Fibroblast of lung (primary cell): ENCODE data around the gene RFX2. TPM values are rescaled to one million over a fixed set of nuclear protein-coding genes. Genes with fewer than 3 reads are reported as not detected.
A peak's percentile ranks its signal among the peaks of the same experiment; 100 is the strongest.

Experiments
- DNase-seq, 2 donors: peaks; one replicate each; pipeline versions ENCODE4 v3.0.0 to v3.0.0-alpha.2; 2010; ENCODE audit warnings: low read depth in 2 of 2
- H2AFZ ChIP-seq: 2 replicates; pipeline ENCODE4 v1.5.1; 2012; ENCODE audit warnings: low read length, control low read depth, inconsistent platforms
- H3K27ac ChIP-seq: 2 replicates; pipeline ENCODE4 v1.5.1; 2011; ENCODE audit warnings: low read length, control low read depth; ENCODE audit not compliant: insufficient read depth
- H3K27me3 ChIP-seq: 2 replicates; pipeline ENCODE4 v1.5.1; 2011; ENCODE audit warnings: mild to moderate bottlenecking, low read length; ENCODE audit not compliant: control insufficient read depth, insufficient read depth
- H3K36me3 ChIP-seq: 2 replicates; pipeline ENCODE4 v1.5.1; 2011; ENCODE audit warnings: low read length; ENCODE audit not compliant: control insufficient read depth, insufficient read depth
- H3K4me1 ChIP-seq: 2 replicates; pipeline ENCODE4 v1.5.1; 2011; ENCODE audit warnings: low read length; ENCODE audit not compliant: control insufficient read depth, insufficient read depth; ENCODE audit errors: extremely low read depth
- H3K4me2 ChIP-seq: 2 replicates; pipeline ENCODE4 v1.5.1; 2011; ENCODE audit warnings: low read length, control low read depth; ENCODE audit not compliant: insufficient read depth; ENCODE audit errors: extremely low read depth
- H3K4me3 ChIP-seq, 4 experiments: fragments of 200-600 bp in 1 of 4; sonication (generic) in 1 of 4; replicated peaks in 1 of 4; 2 replicates each; pipeline ENCODE4 v1.5.1; 2011 to 2016; ENCODE audit warnings: low read length in 4 of 4, low read depth in 3 of 4, mild to moderate bottlenecking in 3 of 4, control low read depth in 2 of 4, inconsistent platforms in 1 of 4, mixed read lengths in 1 of 4; ENCODE audit not compliant: insufficient read depth in 1 of 4; ENCODE audit errors: control extremely low read depth in 1 of 4
- H3K79me2 ChIP-seq: 2 replicates; pipeline ENCODE4 v1.5.1; 2012; ENCODE audit warnings: mild to moderate bottlenecking, low read length, inconsistent platforms; ENCODE audit not compliant: control insufficient read depth, insufficient read depth
- H3K9ac ChIP-seq: 2 replicates; pipeline ENCODE4 v1.5.1; 2011; ENCODE audit warnings: mild to moderate bottlenecking, low read length, control low read depth; ENCODE audit not compliant: insufficient read depth
- H3K9me3 ChIP-seq: 2 replicates; pipeline ENCODE4 v1.5.1; 2012; ENCODE audit warnings: low read depth, low read length; ENCODE audit not compliant: control insufficient read depth, insufficient read depth
- H4K20me1 ChIP-seq: 2 replicates; pipeline ENCODE4 v1.5.1; 2011; ENCODE audit warnings: low read length; ENCODE audit not compliant: control insufficient read depth, insufficient read depth; ENCODE audit errors: extremely low read depth
- EZH2 ChIP-seq: IDR thresholded peaks from 2 replicates; pipeline ENCODE4 v1.5.1; 2012; ENCODE audit warnings: low read length, control low read depth, mild to moderate bottlenecking; ENCODE audit errors: missing control alignments
- polyA plus RNA-seq, 2 donors: library from polyadenylated mRNA; depleted of rRNA in 1 of 2; stranded (reverse) in 1 of 2; unstranded in 1 of 2; fragments of >200 nt; gene quantifications; 2 replicates each; pipeline ENCODE4 v1.2.1, GENCODE V29; 2011 to 2012; ENCODE audit warnings: missing spikeins in 1 of 2
- total RNA-seq: library from RNA; depleted of rRNA; stranded (reverse); fragments of >200 nt; gene quantifications from 2 replicates; pipeline ENCODE4 v1.2.1, GENCODE V29; 2014
- TF ChIP-seq, protein P1 (sequence below), 2 donors: IDR thresholded peaks in 1 of 2; conservative IDR thresholded peaks in 1 of 2; 1 replicate in 1 of 2; 2 replicates in 1 of 2; pipeline ENCODE4 v1.5.1; 2011 to 2012; ENCODE audit warnings: low read length in 2 of 2, control low read depth in 1 of 2, inconsistent platforms in 1 of 2, low read depth in 1 of 2, mild to moderate bottlenecking in 1 of 2

Gene RFX2
- total and polyA plus RNA-seq, 2 donors (not counting 1 experiment from before 2014, with no cell fraction given): 2.5 to 9.6 TPM

DNA sequence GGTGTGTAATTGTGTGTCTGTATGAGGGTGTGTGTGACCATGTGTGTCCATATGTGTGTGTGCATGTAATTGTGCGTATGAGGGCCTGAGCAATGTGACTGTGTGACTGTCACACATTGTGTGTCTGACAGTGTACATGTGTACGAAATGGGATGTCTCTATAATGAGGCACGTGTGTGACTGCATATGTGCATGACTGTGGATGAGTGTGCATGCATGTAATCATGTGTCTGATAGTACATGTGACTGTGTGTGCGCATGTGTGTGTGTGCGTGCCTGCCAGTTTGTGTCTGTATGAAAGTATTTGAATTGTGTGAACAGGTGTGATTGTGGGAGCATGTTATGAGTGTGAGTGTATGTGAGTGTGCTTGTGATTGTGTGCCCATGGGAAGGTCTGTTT lies 22.9 kb upstream of the RFX2 start:
- Histone ChIP-seq H3K9ac (no peak overlapping the region), H3K4me3 (no peak overlapping the region), H3K27ac (no peak overlapping the region), H3K27me3 (peaks cover 4% of the 10 kb centered on the region), H3K36me3 (no peaks in the 10 kb centered on the region), H2AFZ (no peak overlapping the region), H3K4me2 (no peak overlapping the region), H3K4me1 (no peaks in the 10 kb centered on the region), H3K9me3 (no peaks in the 10 kb centered on the region), H3K79me2 (no peaks in the 10 kb centered on the region), H4K20me1 (no peaks in the 10 kb centered on the region)
- DNase-seq: no peak
- TF ChIP-seq, protein P1, sequence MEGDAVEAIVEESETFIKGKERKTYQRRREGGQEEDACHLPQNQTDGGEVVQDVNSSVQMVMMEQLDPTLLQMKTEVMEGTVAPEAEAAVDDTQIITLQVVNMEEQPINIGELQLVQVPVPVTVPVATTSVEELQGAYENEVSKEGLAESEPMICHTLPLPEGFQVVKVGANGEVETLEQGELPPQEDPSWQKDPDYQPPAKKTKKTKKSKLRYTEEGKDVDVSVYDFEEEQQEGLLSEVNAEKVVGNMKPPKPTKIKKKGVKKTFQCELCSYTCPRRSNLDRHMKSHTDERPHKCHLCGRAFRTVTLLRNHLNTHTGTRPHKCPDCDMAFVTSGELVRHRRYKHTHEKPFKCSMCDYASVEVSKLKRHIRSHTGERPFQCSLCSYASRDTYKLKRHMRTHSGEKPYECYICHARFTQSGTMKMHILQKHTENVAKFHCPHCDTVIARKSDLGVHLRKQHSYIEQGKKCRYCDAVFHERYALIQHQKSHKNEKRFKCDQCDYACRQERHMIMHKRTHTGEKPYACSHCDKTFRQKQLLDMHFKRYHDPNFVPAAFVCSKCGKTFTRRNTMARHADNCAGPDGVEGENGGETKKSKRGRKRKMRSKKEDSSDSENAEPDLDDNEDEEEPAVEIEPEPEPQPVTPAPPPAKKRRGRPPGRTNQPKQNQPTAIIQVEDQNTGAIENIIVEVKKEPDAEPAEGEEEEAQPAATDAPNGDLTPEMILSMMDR (conservative IDR thresholded peaks at IDR 0.05 in 1 of 2, IDR thresholded peaks at IDR 0.05 in 1 of 2; ENCODE audit: low read depth in 1 of 2, low read length in 2 of 2): no peak
- no peak for TF ChIP-seq EZH2

- no peak overlapping the region for H3K4me3 ChIP-seq
- no peaks in the 10 kb centered on the region for H3K4me1 ChIP-seq
- no peak overlapping the region for H3K9ac ChIP-seq
- TF ChIP-seq, protein P1 (conservative IDR thresholded peaks at IDR 0.05 in 1 of 2, IDR thresholded peaks at IDR 0.05 in 1 of 2; ENCODE audit: low read depth in 1 of 2, low read length in 2 of 2): no peak
- no peak for TF ChIP-seq EZH2
- H3K79me2 ChIP-seq: no peaks in the 10 kb centered on the region
- no peak overlapping the region for H3K27ac ChIP-seq
- no peaks in the 10 kb centered on the region for H3K9me3 ChIP-seq
- no peaks in the 10 kb centered on the region for H3K36me3 ChIP-seq
- H4K20me1 ChIP-seq: no peaks in the 10 kb centered on the region
- H3K4me2 ChIP-seq: no peak overlapping the region
- no peak for DNase-seq
- no peak overlapping the region for H2AFZ ChIP-seq
- H3K27me3 ChIP-seq: peaks cover 4% of the 10 kb centered on the region
Measured at GRCh38 chr19:6132482-6132881, 22.2 kb upstream of the RFX2 start.

DNA sequence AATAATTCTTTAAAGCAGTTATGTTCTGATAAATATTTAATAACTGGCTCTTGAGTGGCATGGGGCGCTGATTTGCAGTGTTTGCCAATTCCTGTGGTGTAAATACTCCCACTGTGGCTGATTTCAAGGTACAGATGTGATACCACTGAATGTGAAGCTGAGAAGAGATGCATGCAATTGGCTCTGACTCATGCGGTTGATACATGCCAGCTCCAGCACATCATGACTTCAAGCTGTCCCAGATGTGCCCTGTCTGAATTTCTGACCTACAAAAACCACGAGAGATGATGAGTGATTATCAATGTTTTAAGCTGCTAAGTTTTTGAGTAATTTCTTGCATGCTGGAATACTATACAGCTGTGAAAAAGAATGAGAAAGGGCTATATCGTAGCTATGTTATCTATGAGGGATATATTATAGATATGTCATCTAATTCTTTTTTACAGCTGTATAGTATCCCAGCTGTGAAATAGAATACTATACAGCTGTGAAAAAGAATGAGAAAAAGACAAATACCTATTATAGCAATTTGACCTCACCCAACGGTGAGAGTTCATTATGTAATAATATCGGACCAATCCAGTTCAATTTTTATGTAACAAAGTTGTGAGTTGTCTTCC lies 17.5 kb upstream of the RFX2 start:
- no peak overlapping the region for H3K9ac ChIP-seq
- TF ChIP-seq EZH2: no peak
- TF ChIP-seq, protein P1 (conservative IDR thresholded peaks at IDR 0.05 in 1 of 2, IDR thresholded peaks at IDR 0.05 in 1 of 2; ENCODE audit: low read depth in 1 of 2, low read length in 2 of 2): no peak
- H3K4me3 ChIP-seq: no peak overlapping the region
- no peak overlapping the region for H2AFZ ChIP-seq
- H4K20me1 ChIP-seq: no peaks in the 10 kb centered on the region
- H3K4me2 ChIP-seq: no peak overlapping the region
- no peaks in the 10 kb centered on the region for H3K4me1 ChIP-seq
- H3K27ac ChIP-seq: no peak overlapping the region
- H3K79me2 ChIP-seq: no peaks in the 10 kb centered on the region
- peaks cover 4% of the 10 kb centered on the region for H3K27me3 ChIP-seq
- H3K36me3 ChIP-seq: no peaks in the 10 kb centered on the region
- H3K9me3 ChIP-seq: no peaks in the 10 kb centered on the region
- DNase-seq: peak in 1 of 2 donors; percentile 8
